HG02642 (cell line): ENCODE results near the gene ATXN2.
"Not testable (repeated sequence)": the region's sequence is repeated elsewhere in the genome, so short reads cannot be mapped to it uniquely, and the experiment has no call there.

Experiments used
- ATAC-seq: cut with Tn5 transposase; IDR thresholded peaks from one replicate; pipeline ENCODE4 v1.9.1; 2021; ENCODE audit warnings: mild to moderate bottlenecking; ENCODE audit not compliant: unreplicated experiment, poor library complexity

ATXN2 gene

DNA sequence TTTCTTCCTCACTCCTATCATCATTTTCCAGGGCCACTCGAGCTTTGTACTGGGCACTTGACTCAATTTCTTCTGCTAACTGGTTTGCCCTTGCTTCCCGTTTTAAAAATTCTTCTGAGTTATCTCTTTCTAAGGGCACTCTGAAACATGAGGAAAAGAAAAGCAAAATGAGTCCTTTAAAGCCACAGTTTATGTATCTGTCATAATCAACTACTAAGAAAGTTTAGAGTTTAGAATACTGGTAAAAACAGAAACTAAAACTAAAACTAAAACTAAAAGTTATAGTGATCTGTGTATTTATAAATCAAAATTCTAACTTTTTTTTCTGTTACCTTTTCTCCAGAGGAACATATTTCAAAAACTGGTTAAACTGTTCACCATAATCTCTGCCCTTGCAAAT lies 79.2 kb downstream of the ATXN2 start:
- no peak for ATAC-seq

DNA sequence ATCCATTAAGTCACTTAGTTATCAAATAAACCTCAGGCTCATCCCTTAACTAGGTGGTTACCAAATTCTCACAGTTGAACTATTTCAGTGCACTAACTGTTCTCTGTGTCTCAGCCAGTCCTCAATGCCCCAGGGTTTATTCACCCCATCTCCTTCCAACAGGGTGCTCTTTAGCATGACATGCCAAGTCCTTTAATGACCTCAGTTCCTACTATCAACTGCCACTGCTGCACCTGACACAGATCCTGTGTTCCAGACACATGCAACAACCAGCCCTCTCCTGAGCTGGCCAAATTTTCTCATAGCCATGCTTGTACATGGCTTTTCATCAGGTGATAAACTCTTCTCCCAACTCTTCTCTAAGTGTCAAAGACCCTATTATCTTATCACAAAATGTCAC lies 80.0 kb downstream of the ATXN2 start:
- no peak for ATAC-seq

DNA sequence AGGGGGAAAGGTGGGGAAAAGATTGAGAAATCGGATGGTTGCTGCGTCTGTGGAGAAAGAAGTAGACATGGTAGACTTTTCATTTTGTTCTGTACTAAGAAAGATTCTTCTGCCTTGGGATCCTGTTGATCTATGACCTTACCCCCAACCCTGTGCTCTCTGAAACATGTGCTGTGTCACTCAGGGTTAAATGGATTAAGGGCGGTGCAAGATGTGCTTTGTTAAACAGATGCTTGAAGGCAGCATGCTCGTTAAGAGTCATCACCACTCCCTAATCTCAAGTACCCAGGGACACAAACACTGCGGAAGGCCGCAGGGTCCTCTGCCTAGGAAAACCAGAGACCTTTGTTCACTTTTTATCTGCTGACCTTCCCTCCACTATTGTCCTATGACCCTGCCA lies 91.4 kb downstream of the ATXN2 start:
- not testable (repeated sequence) for ATAC-seq

DNA sequence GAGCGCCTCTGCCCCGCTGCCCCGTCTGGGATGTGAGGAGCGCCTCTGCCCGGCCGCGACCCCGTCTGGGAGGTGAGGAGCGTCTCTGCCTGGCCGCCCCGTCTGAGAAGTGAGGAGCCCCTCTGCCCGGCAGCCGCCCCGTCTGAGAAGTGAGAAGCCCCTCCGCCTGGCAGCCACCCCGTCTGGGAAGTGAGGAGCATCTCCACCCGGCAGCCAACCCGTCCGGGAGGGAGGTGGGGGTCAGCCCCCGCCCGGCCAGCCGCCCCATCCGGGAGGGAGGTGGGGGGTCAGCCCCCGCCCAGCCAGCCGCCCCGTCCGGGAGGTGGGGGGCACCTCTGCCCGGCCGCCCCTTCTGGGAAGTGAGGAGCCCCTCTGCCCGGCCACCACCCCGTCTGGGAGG lies 91.9 kb downstream of the ATXN2 start:
- not testable (repeated sequence) for ATAC-seq

DNA sequence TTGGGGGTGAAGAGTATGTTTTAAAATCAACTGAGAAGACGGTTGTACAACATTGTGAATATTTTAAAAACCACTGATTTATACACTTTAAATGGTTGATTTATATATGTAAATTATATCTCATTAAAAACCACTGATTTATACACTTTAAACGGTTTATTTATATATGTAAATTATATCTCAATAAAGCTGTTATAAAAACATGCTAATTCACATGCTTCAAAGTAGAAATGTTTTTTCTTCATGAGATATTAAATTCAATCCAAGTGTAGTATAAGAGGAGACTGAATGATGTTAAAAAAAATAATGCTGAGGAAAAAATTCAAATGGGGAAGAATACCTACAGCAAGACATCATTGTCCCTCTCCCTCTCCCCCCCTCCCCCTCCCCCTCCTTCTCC lies 92.9 kb downstream of the ATXN2 start:
- ATAC-seq = no peak

DNA sequence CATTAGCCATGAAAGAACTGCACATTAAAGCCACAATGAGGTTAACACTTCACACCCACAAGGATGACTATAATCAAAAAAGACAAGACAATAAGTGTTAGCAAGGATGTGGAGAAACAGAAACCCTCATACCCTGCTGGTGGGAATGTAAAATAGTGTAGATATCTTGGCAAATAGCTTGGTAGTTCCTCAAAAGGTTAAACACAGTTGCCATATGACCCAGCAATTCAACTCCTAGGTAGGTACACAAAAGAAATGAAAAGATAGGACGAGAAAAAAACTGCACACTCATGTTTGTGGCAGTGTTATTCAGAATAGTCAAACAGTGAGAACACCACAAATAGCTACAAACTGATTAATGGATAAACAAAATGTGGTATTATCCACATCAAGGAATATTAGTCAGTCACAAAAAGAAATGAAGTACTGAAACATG lies 93.5 kb downstream of the ATXN2 start:
- ATAC-seq = no peak

DNA sequence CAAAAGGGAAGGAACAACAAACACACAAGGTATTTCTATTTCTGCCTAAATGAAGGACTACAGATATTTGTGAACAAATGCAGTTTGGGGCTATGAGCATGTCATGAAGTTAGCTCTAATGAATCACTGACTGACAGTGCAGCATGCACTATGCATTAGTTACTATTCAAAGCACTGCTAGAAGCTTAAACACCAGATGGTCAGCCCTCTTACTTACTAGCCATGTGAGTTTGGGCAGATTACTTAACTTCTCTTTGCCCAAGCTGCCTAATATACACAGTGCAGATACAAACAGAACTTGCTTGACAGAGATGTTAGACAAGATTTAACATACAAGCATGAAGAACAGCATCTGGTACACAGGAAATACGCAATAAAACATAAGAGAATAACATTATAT lies 96.0 kb downstream of the ATXN2 start:
- ATAC-seq = no peak

DNA sequence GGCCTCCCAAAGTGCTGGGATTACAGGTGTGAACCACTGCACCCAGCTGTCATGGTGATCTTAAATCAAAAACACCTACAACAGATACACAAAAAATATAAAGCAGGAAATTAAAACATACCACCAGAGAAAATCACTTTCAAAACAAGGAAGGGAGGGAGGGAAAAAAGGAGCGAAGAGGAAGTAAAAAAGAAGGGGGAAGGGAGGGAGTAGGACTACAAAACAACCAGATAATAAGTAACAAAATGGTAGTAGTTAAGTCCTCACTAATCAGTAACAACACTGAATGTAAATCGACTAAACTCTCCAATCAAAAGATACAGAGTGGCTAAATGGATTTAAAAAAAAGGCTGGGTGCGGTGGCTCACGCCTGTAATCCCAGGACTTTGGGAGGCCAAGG lies 104.4 kb downstream of the ATXN2 start:
- ATAC-seq = no peak

DNA sequence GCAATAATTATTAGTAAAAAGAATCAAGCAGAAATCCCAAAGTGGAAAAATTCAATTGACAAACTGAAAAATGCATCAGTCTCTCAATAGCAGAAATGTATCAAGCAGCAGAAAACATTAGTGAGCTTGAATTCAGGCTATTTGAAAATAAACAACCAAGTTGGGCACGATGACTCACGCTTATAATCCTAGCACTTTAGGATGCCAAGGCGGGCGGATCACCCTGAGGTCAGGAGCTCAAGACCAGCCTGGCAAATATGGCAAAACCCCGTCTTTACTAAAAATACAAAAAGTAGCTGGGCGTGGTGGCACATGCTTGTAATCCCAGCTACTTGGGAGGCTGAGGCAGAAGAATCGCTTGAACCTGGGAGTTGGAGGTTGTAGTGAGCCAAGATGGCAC lies 106.1 kb downstream of the ATXN2 start:
- not testable (repeated sequence) for ATAC-seq

DNA sequence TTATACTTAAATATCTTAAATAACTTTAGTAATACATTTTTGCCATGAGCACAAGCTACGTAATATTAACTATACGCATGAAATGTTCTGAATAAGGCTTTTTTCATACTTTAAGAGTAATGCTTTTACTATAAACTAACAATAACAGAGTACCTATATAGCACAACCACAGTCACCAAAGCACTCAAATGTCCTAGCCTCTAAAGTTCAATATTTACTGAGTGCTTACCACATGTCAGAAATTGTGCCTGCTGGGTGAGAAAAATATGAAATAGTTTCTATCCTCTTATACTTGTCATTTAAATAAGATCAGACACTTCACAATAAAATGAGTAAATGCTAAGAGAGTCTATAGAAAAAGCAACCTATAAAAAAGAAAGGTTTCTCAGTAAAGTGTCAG lies 110.3 kb downstream of the ATXN2 start:
- ATAC-seq = no peak

DNA sequence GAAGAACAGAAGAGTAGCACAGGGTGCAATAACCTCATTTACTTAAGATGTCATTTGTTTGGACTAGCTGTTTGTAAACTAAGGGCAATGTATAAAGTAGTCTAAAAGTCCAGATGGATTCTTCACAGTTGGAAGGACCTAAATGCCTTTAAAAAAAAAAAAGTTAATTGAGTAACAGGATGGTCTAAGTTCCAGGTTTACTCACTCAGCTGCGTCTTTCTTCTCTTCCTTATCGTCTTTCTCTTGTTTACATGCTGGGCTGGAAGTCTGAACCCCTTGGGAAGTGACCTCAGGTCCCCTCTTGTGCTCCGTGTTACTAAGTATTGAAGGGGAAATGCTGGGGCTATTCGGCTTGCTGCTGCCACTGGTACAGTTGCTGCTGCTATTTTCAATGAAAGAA lies 110.8 kb downstream of the ATXN2 start:
- no peak for ATAC-seq

DNA sequence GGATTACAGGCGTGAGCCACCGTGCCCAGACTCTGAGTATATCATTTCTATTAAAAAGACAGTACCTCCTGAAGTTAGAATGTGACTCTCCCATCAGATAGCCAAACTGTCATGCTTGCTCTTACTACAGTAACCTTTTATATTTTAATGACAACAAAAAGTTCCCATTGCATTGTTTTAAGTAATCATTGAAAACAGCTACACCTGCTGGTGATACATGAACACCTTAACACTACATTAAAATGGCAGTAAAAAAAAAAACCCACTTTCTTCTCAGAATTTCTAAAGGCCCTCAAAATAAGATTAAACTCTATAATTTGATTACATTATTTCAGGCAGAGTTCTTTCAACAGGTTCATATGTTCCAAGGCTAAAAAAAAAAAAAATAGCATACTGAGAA lies 116.7 kb downstream of the ATXN2 start:
- ATAC-seq = no peak

DNA sequence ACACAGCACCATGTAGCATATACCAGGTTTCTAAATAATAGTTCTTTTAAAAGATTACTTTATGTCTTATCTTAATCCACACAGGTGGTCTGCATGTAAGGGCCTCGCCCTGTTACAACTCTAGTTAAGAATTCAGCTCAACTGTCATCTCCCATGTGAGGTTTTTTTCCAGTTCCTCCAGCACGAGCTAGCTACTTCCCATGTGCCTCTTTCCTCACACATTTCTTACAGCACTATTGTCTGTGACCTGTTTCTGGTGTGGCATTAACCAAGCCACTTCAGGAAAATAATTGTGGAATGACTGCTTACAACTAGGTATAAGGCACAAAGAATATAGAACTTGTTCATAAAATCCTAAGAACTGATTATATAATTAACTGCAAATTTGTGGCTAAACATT lies 127.9 kb downstream of the ATXN2 start:
- no peak for ATAC-seq

DNA sequence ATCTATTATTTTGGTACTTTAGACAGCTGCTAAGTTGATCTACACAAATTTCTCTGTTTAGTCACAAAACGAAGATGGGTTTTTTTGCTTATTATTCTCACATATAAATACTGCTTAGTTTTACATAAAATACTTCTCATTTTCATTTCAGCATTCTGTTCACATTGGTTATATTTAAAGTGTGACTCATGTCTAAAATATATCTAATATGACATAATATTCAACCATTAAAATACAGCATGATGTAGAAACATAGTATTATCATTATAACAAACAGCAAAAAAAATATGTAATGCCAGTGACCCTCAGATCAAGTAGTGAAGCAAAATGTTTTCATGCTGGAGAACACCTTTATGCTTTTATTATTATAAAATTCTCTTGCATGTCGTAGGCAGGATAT lies 129.7 kb downstream of the ATXN2 start:
- ATAC-seq = no peak

DNA sequence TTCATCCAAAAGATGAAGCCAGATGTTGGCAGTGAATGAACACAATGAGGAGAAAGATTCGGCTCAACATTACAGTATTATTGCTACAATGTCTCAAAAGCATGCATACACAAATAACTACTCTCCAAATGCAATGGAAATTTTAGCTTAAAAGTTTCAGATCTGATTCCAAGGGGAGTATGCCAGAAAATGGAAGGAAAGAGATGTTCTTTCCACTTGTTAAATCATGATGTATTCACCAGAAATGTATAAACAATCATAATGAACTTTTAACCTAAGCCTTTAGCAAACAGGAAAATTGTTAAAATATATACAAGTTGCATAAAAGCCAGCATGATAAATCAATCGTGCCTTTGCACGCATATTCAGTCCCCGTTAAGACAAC lies 131.3 kb downstream of the ATXN2 start:
- ATAC-seq = no peak

DNA sequence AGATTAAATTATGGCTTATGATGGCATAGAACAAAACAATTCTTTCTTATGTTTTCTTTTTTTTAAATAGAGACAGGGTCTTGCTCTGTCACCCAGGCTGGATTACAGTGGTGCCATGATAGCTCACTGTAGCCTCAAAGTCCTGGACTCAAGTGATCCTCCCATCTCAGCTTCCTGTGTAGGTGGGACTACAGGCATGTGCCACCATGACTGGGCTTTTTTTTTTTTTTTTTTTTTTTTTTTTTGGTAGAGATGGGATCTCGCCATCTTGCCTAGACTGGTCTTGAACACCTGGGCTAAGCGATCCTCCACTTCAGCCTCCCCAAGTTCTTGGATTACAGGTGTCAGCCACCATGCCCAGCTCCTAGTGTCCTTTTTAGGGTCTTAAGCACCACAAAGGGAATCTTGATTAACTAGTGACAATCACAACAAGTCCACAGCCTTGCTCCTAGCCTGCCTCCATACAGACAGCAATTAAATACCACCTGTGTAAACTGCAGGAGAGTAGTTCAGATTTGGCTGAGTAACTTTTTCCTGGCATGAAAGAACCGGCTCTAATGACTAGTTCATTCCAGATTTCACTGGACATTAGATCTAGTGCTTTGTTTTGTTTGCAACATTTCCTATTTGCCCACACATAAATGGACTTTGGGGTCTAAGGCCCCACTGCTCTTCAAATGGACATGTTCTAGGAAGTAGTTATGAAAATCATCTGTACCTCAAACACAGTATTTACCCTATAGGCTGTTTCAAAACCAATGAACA lies 131.8 kb downstream of the ATXN2 start:
- ATAC-seq = no peak

DNA sequence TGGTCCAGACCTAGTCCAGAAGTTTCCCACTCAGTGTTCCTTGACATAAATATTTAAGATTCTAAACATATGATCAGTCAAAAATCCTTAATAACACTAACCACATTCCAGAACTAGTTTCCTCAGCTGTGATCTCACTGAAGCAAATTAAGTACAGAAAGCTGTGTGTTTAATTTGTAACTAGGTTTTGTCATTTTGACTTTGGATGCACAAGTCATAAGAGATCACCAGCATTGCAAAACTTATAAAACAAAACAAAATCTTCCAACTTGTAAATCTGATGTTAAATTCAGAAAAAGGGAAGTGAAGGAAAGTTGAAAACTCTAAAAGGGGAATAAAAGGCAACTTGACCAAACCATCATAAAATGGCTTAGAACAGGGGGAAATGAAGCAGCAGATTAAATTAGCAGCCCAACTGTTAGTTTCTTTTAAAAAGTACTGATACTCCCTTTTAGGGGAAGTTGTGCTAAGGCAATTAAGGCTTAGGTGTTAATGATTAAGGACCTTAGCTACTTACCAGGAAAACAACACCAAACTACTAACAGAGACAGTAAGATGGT lies 136.8 kb downstream of the ATXN2 start:
- ATAC-seq = no peak

DNA sequence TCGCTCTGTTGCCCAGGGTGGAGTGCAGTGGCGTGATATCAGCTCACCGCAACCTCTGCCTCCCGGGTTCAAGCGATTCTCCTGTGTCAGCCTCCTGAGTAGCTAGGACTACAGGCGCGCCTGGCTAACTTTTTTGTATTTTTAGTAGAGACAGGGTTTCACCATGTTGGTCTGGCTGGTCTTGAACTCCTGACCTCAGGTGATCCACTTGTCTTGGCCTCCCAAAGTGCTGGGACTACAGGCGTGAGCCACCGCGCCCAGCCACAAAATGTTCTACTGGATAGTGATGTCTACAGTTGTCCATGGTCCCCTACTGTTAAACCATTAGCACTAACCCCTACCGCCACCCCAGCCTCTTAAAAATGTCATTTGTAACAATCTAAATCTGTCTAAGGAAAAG lies 139.0 kb downstream of the ATXN2 start:
- not testable (repeated sequence) for ATAC-seq

DNA sequence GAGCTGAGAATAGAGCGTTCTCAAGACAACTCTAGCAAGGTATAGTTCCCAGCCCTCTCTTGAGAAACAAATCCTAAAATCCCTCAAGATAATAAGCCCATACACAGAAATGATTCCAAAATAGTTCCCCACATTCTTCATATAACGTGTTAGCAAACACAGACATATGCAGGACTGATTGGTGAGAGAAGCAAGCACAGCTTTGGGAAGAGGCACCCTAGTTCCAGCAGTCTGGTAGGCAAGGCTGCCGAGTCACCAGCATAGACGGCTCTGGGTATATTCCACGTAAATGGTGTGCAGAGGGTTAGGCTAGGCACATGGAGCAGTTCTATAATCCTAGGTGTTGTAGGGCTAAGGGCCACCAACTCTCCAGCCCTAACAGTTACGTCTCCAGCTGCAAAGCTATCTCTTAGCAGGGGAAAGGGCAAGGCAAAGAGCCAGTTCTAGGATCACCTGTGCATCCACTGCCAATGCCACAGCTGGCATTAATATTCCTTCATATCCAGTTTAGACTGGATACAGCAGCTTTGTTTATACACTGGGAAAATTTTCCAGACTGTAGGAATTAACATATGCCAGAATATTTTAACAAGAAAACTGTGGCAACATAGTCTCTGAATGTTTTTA lies 140.5 kb downstream of the ATXN2 start:
- no peak for ATAC-seq

DNA sequence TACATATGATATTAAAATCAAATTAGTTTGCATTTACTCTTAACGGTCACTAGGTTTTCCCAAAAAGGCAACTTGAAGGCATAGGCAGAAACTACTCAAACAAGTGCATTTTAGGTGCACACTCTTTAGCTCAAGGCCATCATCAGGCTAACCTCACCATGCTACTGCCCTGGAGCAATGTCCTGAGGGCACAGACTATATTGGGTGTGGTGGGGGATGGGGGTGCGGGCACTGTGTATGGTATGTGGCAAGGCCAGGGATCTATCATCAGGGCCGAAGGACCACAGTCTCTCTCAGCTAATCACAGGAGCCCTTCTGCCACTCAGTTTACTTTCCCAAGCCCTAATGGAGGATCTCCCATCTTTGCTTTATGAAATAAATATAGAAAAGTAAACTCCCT lies 141.5 kb downstream of the ATXN2 start:
- no peak for ATAC-seq

DNA sequence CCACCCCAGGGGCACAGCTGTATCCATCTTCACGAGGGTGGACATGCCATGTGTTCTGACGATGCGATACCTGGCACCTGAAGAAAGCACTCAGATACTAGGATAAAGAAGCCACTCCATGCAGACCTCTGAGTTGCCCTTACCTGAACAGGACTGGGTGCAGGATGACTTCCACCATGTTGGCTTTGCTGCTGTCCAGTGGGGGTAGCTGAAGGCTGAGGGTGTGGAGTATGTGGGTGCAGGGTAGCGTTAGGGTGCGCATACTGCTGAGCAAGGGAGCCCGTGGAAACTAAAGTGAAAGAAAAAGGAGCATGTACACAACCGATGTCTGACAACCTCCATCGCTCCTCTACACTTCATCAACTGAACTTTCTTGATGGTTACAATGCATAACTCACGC lies 142.0 kb downstream of the ATXN2 start:
- no peak for ATAC-seq
